Mesothelial cell of epicardium (in vitro differentiated cells): ENCODE results near the gene GSG1L. TPM values are rescaled to one million over a fixed set of nuclear protein-coding genes. Genes with fewer than 3 reads are reported as not detected.

Source experiments
- DNase-seq, 2 experiments: peaks; one replicate each; pipeline ENCODE4 v3.0.0; 2021; ENCODE audit warnings: low spot score in 2 of 2; ENCODE audit not compliant: unreplicated experiment in 2 of 2
- H3K27ac Mint-ChIP-seq: 2 replicates; pipeline ENCODE4 v1.8.0; 2021; ENCODE audit warnings: mixed read lengths
- H3K27me3 Mint-ChIP-seq: 2 replicates; pipeline ENCODE4 v1.8.0; 2021; ENCODE audit warnings: low read depth, mixed read lengths
- H3K36me3 Mint-ChIP-seq: 2 replicates; pipeline ENCODE4 v1.8.0; 2021; ENCODE audit warnings: mixed read lengths
- H3K4me1 Mint-ChIP-seq: 2 replicates; pipeline ENCODE4 v1.8.0; 2021; ENCODE audit warnings: mixed read lengths
- H3K4me3 Mint-ChIP-seq: 2 replicates; pipeline ENCODE4 v1.8.0; 2021; ENCODE audit warnings: mild to moderate bottlenecking, moderate library complexity, mixed read lengths
- H3K9me3 Mint-ChIP-seq: 2 replicates; pipeline ENCODE4 v1.8.0; 2021; ENCODE audit warnings: mixed read lengths
- CTCF ChIP-seq: fragments of 200-600 bp; sonication (generic); IDR thresholded peaks from one replicate; pipeline ENCODE4 v1.5.0; 2021; ENCODE audit warnings: antibody characterized with exemption; ENCODE audit not compliant: unreplicated experiment
- total RNA-seq: library from RNA; stranded (reverse); gene quantifications from 3 replicates; pipeline ENCODE4 v1.2.1, GENCODE V29; 2021

Gene GSG1L
- total RNA-seq, 1 donor from 2014 or later, result 1.7 TPM

GRCh38 chr16:28086186-28087139 lies 22.9 kb upstream of the GSG1L start:
- no peak overlapping the region for H3K4me3 Mint-ChIP-seq
- no peaks in the 10 kb centered on the region for H3K36me3 Mint-ChIP-seq
- no peaks in the 10 kb centered on the region for H3K27me3 Mint-ChIP-seq
- no peak overlapping the region for H3K27ac Mint-ChIP-seq
- DNase-seq, result no peak
- peaks cover 11% of the 10 kb centered on the region for H3K4me1 Mint-ChIP-seq
- no peaks in the 10 kb centered on the region for H3K9me3 Mint-ChIP-seq
- TF ChIP-seq CTCF, result no peak

- Mint-ChIP-seq H3K4me3 (no peak overlapping the region), H3K27ac (no peak overlapping the region), H3K27me3 (no peaks in the 10 kb centered on the region), H3K4me1 (peaks cover 15% of the 10 kb centered on the region), H3K36me3 (no peaks in the 10 kb centered on the region), H3K9me3 (no peaks in the 10 kb centered on the region)
- no peak for DNase-seq
- no peak for TF ChIP-seq CTCF
These were observed 22.1 kb upstream of the GSG1L start for GRCh38 chr16:28085389-28086171.

GRCh38 chr16:28084209-28084608 lies 20.7 kb upstream of the GSG1L start:
- no peaks in the 10 kb centered on the region for H3K27me3 Mint-ChIP-seq
- no peak for DNase-seq
- H3K4me1 Mint-ChIP-seq, result peaks cover 17% of the 10 kb centered on the region
- no peaks in the 10 kb centered on the region for H3K36me3 Mint-ChIP-seq
- H3K27ac Mint-ChIP-seq, result no peak overlapping the region
- no peaks in the 10 kb centered on the region for H3K9me3 Mint-ChIP-seq
- no peak overlapping the region for H3K4me3 Mint-ChIP-seq
- no peak for TF ChIP-seq CTCF

- DNase-seq, result no peak
- H3K27me3 Mint-ChIP-seq, result no peaks in the 10 kb centered on the region
- H3K36me3 Mint-ChIP-seq, result no peaks in the 10 kb centered on the region
- H3K27ac Mint-ChIP-seq, result peak overlapping the region; percentile 89
- H3K4me1 Mint-ChIP-seq, result peaks cover 17% of the 10 kb centered on the region
- TF ChIP-seq CTCF, result no peak
- H3K4me3 Mint-ChIP-seq, result no peak overlapping the region
- H3K9me3 Mint-ChIP-seq, result no peaks in the 10 kb centered on the region
These were observed 19.1 kb upstream of the GSG1L start for GRCh38 chr16:28082624-28083023.

GRCh38 chr16:28081391-28081968 lies 18.0 kb upstream of the GSG1L start:
- no peak for DNase-seq
- Mint-ChIP-seq H3K4me3 (no peak overlapping the region), H3K27me3 (no peaks in the 10 kb centered on the region), H3K9me3 (no peaks in the 10 kb centered on the region), H3K4me1 (peaks cover 17% of the 10 kb centered on the region), H3K36me3 (no peaks in the 10 kb centered on the region), H3K27ac (no peak overlapping the region)
- no peak for TF ChIP-seq CTCF
